Panc1 (cell line): Measurements from ENCODE around the gene C1orf167. TPM values are rescaled to one million over a fixed set of nuclear protein-coding genes. Genes with fewer than 3 reads are reported as not detected.

Experiments used
- ATAC-seq: fragments of 200-7000 bp; cut with Tn5 transposase; 2 replicates; pipeline ENCODE4 v1.9.1; 2020; ENCODE audit warnings: mild to moderate bottlenecking, moderate library complexity
- BruUV-seq: library from RNA; stranded (reverse); fragments of 400-500 nt; replicated peaks from 2 replicates; lab custom pipeline; 2021; lab: Mats Ljungman, UMichigan
- CTCF ChIA-PET: fragments of 300-600 bp; sonication (Branson Sonifier 250); formaldehyde crosslinking; loops from one replicate; lab custom pipeline; 2022; ENCODE audit warnings: antibody characterized with exemption; lab: Charles Lee
- POLR2A ChIA-PET: fragments of 300-600 bp; sonication (Branson Sonifier 250); formaldehyde crosslinking; loops from one replicate; lab custom pipeline; 2022; ENCODE audit warnings: antibody characterized with exemption; lab: Charles Lee
- DNase-seq: peaks from one replicate; pipeline ENCODE4 v3.0.0-alpha.2; 2010; ENCODE audit warnings: low read depth, low spot score
- H3K27ac ChIP-seq: 2 replicates; pipeline ENCODE4 v1.5.1; 2011; ENCODE audit warnings: mild to moderate bottlenecking, low read length, inconsistent platforms
- H3K27me3 ChIP-seq: fragments of 200-500 bp; sonication (Bioruptor generic); 2 replicates; pipeline ENCODE4 v1.6.0; 2014; ENCODE audit warnings: low read length, inconsistent platforms; ENCODE audit not compliant: control insufficient read depth, insufficient read depth
- H3K36me3 ChIP-seq: fragments of 200-500 bp; sonication (Bioruptor generic); 2 replicates; pipeline ENCODE4 v1.5.1; 2014; ENCODE audit warnings: inconsistent platforms, mild to moderate bottlenecking, low read length, moderate library complexity; ENCODE audit not compliant: control insufficient read depth, insufficient read depth
- H3K4me1 ChIP-seq: 2 replicates; pipeline ENCODE4 v1.5.1; 2011; ENCODE audit warnings: inconsistent platforms, mild to moderate bottlenecking, low read length, moderate library complexity; ENCODE audit not compliant: control insufficient read depth, insufficient read depth
- H3K4me3 ChIP-seq, 2 experiments: 2 replicates each; pipeline ENCODE4 v1.5.1; 2011 to 2012; ENCODE audit warnings: low read depth in 2 of 2, low read length in 2 of 2, mild to moderate bottlenecking in 2 of 2, inconsistent platforms in 1 of 2, moderate library complexity in 1 of 2
- H3K9me3 ChIP-seq: fragments of 200-500 bp; sonication (Bioruptor generic); 2 replicates; pipeline ENCODE4 v1.5.1; 2014; ENCODE audit warnings: low read depth, mild to moderate bottlenecking, inconsistent platforms, low read length, moderate library complexity; ENCODE audit not compliant: control insufficient read depth, insufficient read depth
- CTCF ChIP-seq: fragments of 450-650 bp; IDR thresholded peaks from 2 replicates; pipeline ENCODE4 v1.5.1; 2017; ENCODE audit warnings: mild to moderate bottlenecking
- POLR2AphosphoS5 ChIP-seq: IDR thresholded peaks from 2 replicates; pipeline ENCODE4 v1.6.1; 2012; ENCODE audit warnings: mild to moderate bottlenecking, low read depth, low read length, moderate library complexity
- REST ChIP-seq, 2 experiments: IDR thresholded peaks; 2 replicates each; pipeline ENCODE4 v1.6.1; 2011 to 2012; ENCODE audit warnings: low read depth in 2 of 2, control low read depth in 1 of 2, low read length in 1 of 2, mild to moderate bottlenecking in 1 of 2, moderate library complexity in 1 of 2; ENCODE audit not compliant: insufficient read depth in 1 of 2
- SIN3A ChIP-seq: IDR thresholded peaks from 2 replicates; pipeline ENCODE4 v1.6.1; 2012; ENCODE audit warnings: low read depth, mild to moderate bottlenecking, low read length, moderate library complexity, borderline replicate concordance; ENCODE audit not compliant: insufficient read depth
- TCF7L2 ChIP-seq: IDR thresholded peaks from 2 replicates; pipeline ENCODE4 v1.6.1; 2011; ENCODE audit warnings: mild to moderate bottlenecking, low read depth, low read length, inconsistent platforms
- in situ Hi-C: cut with HindIII; loops from 2 replicates; pipeline ENCODE4 v1.10.0; 2016; ENCODE audit warnings: low sequenced_read_pairs, low pct_unique_long_range_greater_than_20kb
- intact Hi-C: fragments of 100-400 bp; cut with micrococcal nuclease; formaldehyde crosslinking; loops from one replicate; pipeline ENCODE4 v1.10.0; 2022; ENCODE audit not compliant: unreplicated experiment
- total RNA-seq: library from RNA; stranded (reverse); gene quantifications from one replicate; pipeline ENCODE4 v1.2.1, GENCODE V29; 2021; ENCODE audit not compliant: unreplicated experiment

The C1orf167 gene
- total RNA-seq, 1 experiment from 2014 or later, result not detected

- CTCF ChIA-PET, result no interaction called here
- no TSS peak for BruUV-seq
- Histone ChIP-seq H3K27ac (no peak overlapping the region), H3K4me1 (no peaks in the 10 kb centered on the region), H3K36me3 (no peaks in the 10 kb centered on the region), H3K27me3 (no peaks in the 10 kb centered on the region), H3K4me3 (no peak overlapping the region), H3K9me3 (no peaks in the 10 kb centered on the region)
- DNase-seq (no peak), ATAC-seq (no peak)
- intact Hi-C loops, result no loop called here
- in situ Hi-C loops, result no loop called here
- POLR2A ChIA-PET, result interaction anchor here (0.6 kb wide), 1 partner anchor 453 kb away, joined by 3 read pairs; no protein-coding TSS in a partner anchor
- TF ChIP-seq REST (IDR thresholded peaks at IDR 0.05; ENCODE audit: insufficient read depth in 1 of 2, low read depth in 2 of 2, low read length in 1 of 2), result no peak
- TF ChIP-seq TCF7L2, result no peak
- no peak for TF ChIP-seq POLR2AphosphoS5
- no peak for TF ChIP-seq SIN3A
- TF ChIP-seq CTCF, result no peak
These were observed 33.4 kb downstream of the C1orf167 start for GRCh38 chr1:11795238-11795890.

- no TSS peak for BruUV-seq
- in situ Hi-C loops, result no loop called here
- ATAC-seq, result no peak
- Histone ChIP-seq H3K9me3 (no peaks in the 10 kb centered on the region), H3K27ac (no peak overlapping the region), H3K27me3 (no peaks in the 10 kb centered on the region), H3K4me1 (no peaks in the 10 kb centered on the region), H3K36me3 (no peaks in the 10 kb centered on the region), H3K4me3 (no peak overlapping the region)
- ChIA-PET POLR2A (no interaction called here), CTCF (no interaction called here)
- no peak for DNase-seq
- intact Hi-C loops, result no loop called here
- TF ChIP-seq REST (IDR thresholded peaks at IDR 0.05; ENCODE audit: insufficient read depth in 1 of 2, low read depth in 2 of 2, low read length in 1 of 2) (no peak), CTCF (no peak), TCF7L2 (no peak), POLR2AphosphoS5 (no peak), SIN3A (no peak)
These were observed 34.2 kb downstream of the C1orf167 start for GRCh38 chr1:11796036-11796828.
